HCT116 (cell line): ENCODE results near the gene SYT7. TPM values are rescaled to one million over a fixed set of nuclear protein-coding genes. Genes with fewer than 3 reads are reported as not detected.

ENCODE experiments used
- ATAC-seq: fragments of 200-7000 bp; cut with Tn5 transposase; 2 replicates; pipeline ENCODE4 v1.9.1; 2020; ENCODE audit warnings: mild to moderate bottlenecking, moderate library complexity
- BruUV-seq: library from RNA; stranded (reverse); fragments of 400-500 nt; replicated peaks from 2 replicates; lab custom pipeline; 2021; lab: Mats Ljungman, UMichigan
- CTCF ChIA-PET: fragments of 300-600 bp; sonication (Branson Sonifier 250); formaldehyde crosslinking; loops from one replicate; lab custom pipeline; 2021; ENCODE audit warnings: antibody characterized with exemption; lab: Charles Lee
- POLR2A ChIA-PET: fragments of 300-600, 350-600 bp; sonication (Branson Sonifier 250); formaldehyde crosslinking; loops from one replicate; lab custom pipeline; 2021; ENCODE audit warnings: antibody characterized with exemption; lab: Charles Lee
- RAD21 ChIA-PET, 2 experiments: fragments of 300-600 bp; sonication (Branson Sonifier 250); formaldehyde crosslinking; loops; one replicate each; lab custom pipeline; 2023; ENCODE audit warnings: low total read pairs in 2 of 2; ENCODE audit not compliant: uncharacterized antibody in 2 of 2, unreplicated experiment in 2 of 2, low non-redundant PET in 1 of 2; lab: Charles Lee
- DNase-seq: peaks from one replicate; pipeline ENCODE4 v3.0.0-alpha.2; 2010; ENCODE audit warnings: low read depth, low spot score
- H2AFZ ChIP-seq: fragments of 200-600 bp; shearing (Covaris generic), sonication (generic); 2 replicates; pipeline ENCODE4 v1.6.1; 2017; ENCODE audit warnings: low read depth, mixed run types, mixed read lengths, antibody characterized with exemption, low read length; ENCODE audit not compliant: poor library complexity, severe bottlenecking
- H3K27ac ChIP-seq: 2 replicates; pipeline ENCODE4 v1.5.1; 2012; ENCODE audit warnings: low read depth, low read length
- H3K27me3 ChIP-seq: fragments of 200-600 bp; sonication (generic); 2 replicates; pipeline ENCODE4 v1.6.1; 2016; ENCODE audit warnings: mixed run types, low read length, mixed read lengths; ENCODE audit not compliant: insufficient read depth
- H3K36me3 ChIP-seq, 2 experiments: fragments of 200-500 bp in 1 of 2; fragments of 200-600 bp in 1 of 2; sonication (Bioruptor generic) in 1 of 2; sonication (generic) in 1 of 2; 2 replicates each; pipeline versions ENCODE4 v1.5.1 to v1.6.1; 2014 to 2016; ENCODE audit warnings: low read length in 2 of 2, inconsistent platforms in 1 of 2, mixed read lengths in 1 of 2, mixed run types in 1 of 2; ENCODE audit not compliant: insufficient read depth in 2 of 2, control insufficient read depth in 1 of 2
- H3K4me1 ChIP-seq, 2 experiments: fragments of 200-600 bp in 1 of 2; sonication (generic) in 1 of 2; 2 replicates each; pipeline versions ENCODE4 v1.5.1 to v1.6.1; 2012 to 2017; ENCODE audit warnings: low read length in 2 of 2, inconsistent platforms in 1 of 2, mild to moderate bottlenecking in 1 of 2, mixed read lengths in 1 of 2, mixed run types in 1 of 2, moderate library complexity in 1 of 2; ENCODE audit not compliant: insufficient read depth in 2 of 2, control insufficient read depth in 1 of 2
- H3K4me2 ChIP-seq: fragments of 200-600 bp; sonication (generic); 2 replicates; pipeline ENCODE4 v1.6.1; 2017; ENCODE audit warnings: mixed run types, low read length, mixed read lengths
- H3K4me3 ChIP-seq, 2 experiments: fragments of 200-600 bp in 1 of 2; sonication (generic) in 1 of 2; replicated peaks in 1 of 2; 2 replicates each; pipeline ENCODE4 v1.5.1; 2011 to 2016; ENCODE audit warnings: low read length in 2 of 2, control low read depth in 1 of 2, low read depth in 1 of 2, mild to moderate bottlenecking in 1 of 2, mixed read lengths in 1 of 2, mixed run types in 1 of 2
- H3K79me2 ChIP-seq: fragments of 200-600 bp; sonication (generic); 2 replicates; pipeline ENCODE4 v1.6.1; 2017; ENCODE audit warnings: mild to moderate bottlenecking, mixed run types, low read length, moderate library complexity, mixed read lengths; ENCODE audit not compliant: insufficient read depth
- H3K9ac ChIP-seq: fragments of 200-600 bp; sonication (generic); 2 replicates; pipeline ENCODE4 v1.6.1; 2016; ENCODE audit warnings: low read length, mixed read lengths
- H3K9me2 ChIP-seq: fragments of 200-600 bp; sonication (generic), shearing (Covaris generic); 2 replicates; pipeline ENCODE4 v1.6.1; 2017; ENCODE audit warnings: mixed run types, mild to moderate bottlenecking, moderate library complexity; ENCODE audit not compliant: insufficient read depth
- H3K9me3 ChIP-seq, 2 experiments: fragments of 200-500 bp in 1 of 2; fragments of 200-600 bp in 1 of 2; sonication (Bioruptor generic) in 1 of 2; sonication (generic) in 1 of 2; 2 replicates each; pipeline ENCODE4 v1.6.1; 2014 to 2017; ENCODE audit warnings: low read length in 2 of 2, mixed read lengths in 2 of 2, inconsistent platforms in 1 of 2, low read depth in 1 of 2, mild to moderate bottlenecking in 1 of 2, mixed run types in 1 of 2, moderate library complexity in 1 of 2; ENCODE audit not compliant: control insufficient read depth in 1 of 2, insufficient read depth in 1 of 2
- H4K20me1 ChIP-seq: fragments of 200-600 bp; sonication (generic), shearing (Covaris generic); 2 replicates; pipeline ENCODE4 v1.6.1; 2017; ENCODE audit warnings: mixed run types, mild to moderate bottlenecking, moderate library complexity; ENCODE audit not compliant: insufficient read depth
- ATF3 ChIP-seq: IDR thresholded peaks from 2 replicates; pipeline ENCODE4 v1.6.1; 2012
- CTCF ChIP-seq, 3 experiments: fragments of 200-600 bp in 1 of 3; sonication (generic) in 1 of 3; IDR thresholded peaks in 2 of 3; conservative IDR thresholded peaks in 1 of 3; 2 replicates each; pipeline ENCODE4 v1.5.1; 2012 to 2017; ENCODE audit warnings: low read depth in 2 of 3, low read length in 2 of 3, antibody characterized with exemption in 1 of 3, borderline replicate concordance in 1 of 3, control low read depth in 1 of 3, mild to moderate bottlenecking in 1 of 3, mixed read lengths in 1 of 3, mixed run types in 1 of 3, moderate library complexity in 1 of 3; ENCODE audit not compliant: insufficient read depth in 1 of 3
- EGR1 ChIP-seq: IDR thresholded peaks from 2 replicates; pipeline ENCODE4 v1.6.1; 2012; ENCODE audit warnings: low read depth
- FOSL1 ChIP-seq: IDR thresholded peaks from 2 replicates; pipeline ENCODE4 v1.6.1; 2012; ENCODE audit warnings: low read depth
- RAD21 ChIP-seq: IDR thresholded peaks from 2 replicates; pipeline ENCODE4 v1.6.1; 2012; ENCODE audit warnings: low read depth, mild to moderate bottlenecking
- SRF ChIP-seq: IDR thresholded peaks from 2 replicates; pipeline ENCODE4 v1.6.1; 2012; ENCODE audit warnings: low read depth
- TCF7L2 ChIP-seq: IDR thresholded peaks from 2 replicates; pipeline ENCODE4 v1.7.0; 2011; ENCODE audit warnings: borderline replicate concordance, inconsistent platforms; ENCODE audit not compliant: insufficient read depth, insufficient read length; ENCODE audit errors: extremely low read depth
- intact Hi-C: fragments of 100-400 bp; cut with micrococcal nuclease; formaldehyde crosslinking; loops from 2 replicates; pipeline ENCODE4 v1.10.0; 2022
- total RNA-seq: library from RNA; stranded (reverse); gene quantifications from one replicate; pipeline ENCODE4 v1.2.1, GENCODE V29; 2021; ENCODE audit not compliant: unreplicated experiment

Gene SYT7
- total RNA-seq, 1 experiment from 2014 or later: 27.4 TPM

GRCh38 chr11:61532134-61533038 lies 48.5 kb downstream of the SYT7 start:
- Histone ChIP-seq H3K9me2 (no peaks in the 10 kb centered on the region), H3K4me1 (peaks cover 0 to 9% of the 10 kb centered on the region in 2 experiments; a peak in 2 of 4 replicates), H3K27ac (no peak overlapping the region), H3K36me3 (no peaks in the 10 kb centered on the region; a peak in 2 of 4 replicates), H3K9ac (no peak overlapping the region), H4K20me1 (no peaks in the 10 kb centered on the region), H3K9me3 (no peaks in the 10 kb centered on the region), H3K4me3 (no peak overlapping the region), H3K4me2 (no peak overlapping the region), H2AFZ (no peak overlapping the region), H3K79me2 (no peaks in the 10 kb centered on the region), H3K27me3 (no peaks in the 10 kb centered on the region)
- BruUV-seq: no TSS peak
- CTCF ChIA-PET: interaction anchor here (0.6 to 2.3 kb wide), 18 partner anchors 9 to 216 kb away, joined by 3 to 14 read pairs (median 4); no protein-coding TSS in a partner anchor
- ATAC-seq: peak; percentile 93
- POLR2A ChIA-PET: no interaction called here
- RAD21 ChIA-PET: interaction anchor here (0.6 to 1.3 kb wide), 3 partner anchors 54 to 106 kb away, joined by 3 to 4 read pairs (median 3); no protein-coding TSS in a partner anchor
- DNase-seq: no peak
- TF ChIP-seq EGR1 (no peak), RAD21 (peak; percentile 58), TCF7L2 (no peak), CTCF (IDR thresholded peaks at IDR 0.05 in 2 of 3, conservative IDR thresholded peaks at IDR 0.05 in 1 of 3; ENCODE audit: borderline replicate concordance in 1 of 3, insufficient read depth in 1 of 3, low read depth in 2 of 3, low read length in 2 of 3) (peak; percentile 78 to 98 (median 93); a peak in 5 of 6 replicates), SRF (no peak), ATF3 (no peak), FOSL1 (no peak)
- intact Hi-C loops: loop anchor here (5.0 kb wide), 1 partner anchor 95 kb away; no protein-coding TSS in a partner anchor
